ENCODE results near the gene MUC13.

MUC13 gene

DNA sequence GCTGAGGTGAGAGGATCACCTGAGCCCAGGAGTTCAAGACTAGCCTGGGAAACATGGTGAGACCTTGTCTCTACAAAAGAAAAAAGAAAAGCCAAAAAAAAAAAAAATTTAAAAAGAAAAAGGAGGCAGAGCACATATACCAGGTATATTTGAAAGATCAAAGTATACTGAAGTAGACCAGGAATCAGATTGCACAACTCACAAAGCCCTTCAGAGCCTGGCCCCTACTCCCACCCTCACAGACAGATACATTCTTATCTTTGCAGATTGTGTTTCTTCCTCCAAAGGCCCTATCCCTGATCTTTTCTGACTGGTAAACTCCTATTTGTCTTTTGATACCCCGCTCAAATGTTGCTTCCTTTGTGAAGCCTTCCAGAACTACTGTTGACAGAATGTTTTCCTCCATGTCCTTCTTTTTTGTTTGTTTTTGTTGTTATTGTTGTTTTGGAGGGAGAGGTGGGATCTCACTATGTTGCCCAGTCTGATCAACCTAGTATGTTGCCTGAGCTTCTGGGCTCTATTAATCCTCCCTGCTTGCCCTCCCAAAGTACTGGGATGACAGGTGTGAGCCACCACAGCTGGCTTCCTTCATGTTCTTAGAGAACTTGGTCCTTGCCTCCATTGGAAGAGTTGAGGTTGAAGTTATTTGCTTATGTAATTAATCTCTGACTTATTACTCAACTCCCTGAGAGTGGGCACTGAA is 37.6 kb downstream of the MUC13 start:
- DNase-seq (ENCODE audit: low read depth in 2 of 2): no peak

DNA sequence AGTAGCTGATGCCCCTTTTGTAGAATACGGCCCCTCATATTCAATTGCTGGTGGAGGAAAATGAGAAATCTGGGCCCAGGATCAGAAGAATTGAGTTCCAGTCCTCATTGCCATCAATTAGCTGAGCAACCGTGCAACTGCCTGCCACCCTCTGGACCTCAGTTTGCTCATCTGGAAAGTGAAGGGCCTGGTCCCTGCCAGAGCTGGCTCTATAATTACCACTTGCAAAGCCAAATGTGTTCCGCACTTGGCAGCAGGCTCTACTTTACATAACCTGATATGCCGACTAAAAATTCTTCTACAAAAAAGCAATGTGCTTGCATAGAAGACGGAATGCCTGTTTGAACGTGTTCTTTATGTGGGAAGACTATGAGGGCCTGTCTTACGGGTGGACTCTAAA is 38.8 kb downstream of the MUC13 start:
- DNase-seq (ENCODE audit: low read depth in 2 of 2): no peak

DNA sequence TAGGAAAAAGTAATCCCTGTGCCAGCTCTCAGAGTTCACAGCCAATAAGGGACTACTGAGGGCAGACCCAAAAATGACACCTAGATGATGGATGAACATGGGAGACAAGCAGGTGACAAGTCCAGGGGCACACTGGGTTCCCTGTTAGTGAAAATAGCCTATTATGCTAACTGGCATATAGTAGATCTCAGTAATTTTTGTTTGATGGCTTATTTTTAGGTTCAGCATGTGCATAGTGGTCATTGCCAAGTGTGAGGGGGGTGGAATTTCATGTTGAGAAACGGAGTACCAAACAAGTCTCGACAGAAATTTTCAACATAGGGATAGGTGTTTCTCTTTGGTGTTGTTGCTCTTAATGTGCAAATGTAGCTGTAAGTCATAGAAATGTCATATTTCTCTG is 41.0 kb downstream of the MUC13 start:
- DNase-seq (ENCODE audit: low read depth in 2 of 2): no peak

DNA sequence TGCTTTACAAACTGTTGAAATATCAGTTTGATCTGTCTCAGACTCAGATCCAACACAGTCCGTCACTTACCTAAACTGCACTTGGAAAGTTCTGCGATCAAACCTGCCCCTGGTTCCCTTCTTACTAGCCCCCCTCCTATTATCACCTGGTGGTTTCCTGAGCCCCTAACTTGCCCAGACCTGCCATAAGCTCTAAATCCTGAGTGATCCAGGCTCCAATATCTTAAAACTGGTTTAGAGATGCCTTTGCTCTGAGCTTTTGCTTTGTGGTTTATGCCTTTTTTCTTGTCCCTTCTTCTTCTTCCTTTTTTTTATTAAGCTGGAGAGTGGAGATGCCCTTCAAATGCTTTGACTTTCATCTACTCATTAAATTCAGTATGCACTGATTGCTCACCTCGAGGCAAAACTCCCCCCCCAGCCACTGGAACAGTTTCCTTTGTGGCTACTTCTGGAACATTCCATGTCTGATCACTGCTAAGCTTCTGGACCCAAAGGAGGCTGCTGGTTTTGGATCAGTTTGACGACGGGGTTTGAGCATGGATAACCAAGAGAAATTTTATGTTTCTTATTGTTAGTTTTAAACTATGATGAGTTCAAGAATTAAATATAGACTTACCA is 43.9 kb downstream of the MUC13 start:
- DNase-seq (ENCODE audit: low read depth in 2 of 2): no peak

DNA sequence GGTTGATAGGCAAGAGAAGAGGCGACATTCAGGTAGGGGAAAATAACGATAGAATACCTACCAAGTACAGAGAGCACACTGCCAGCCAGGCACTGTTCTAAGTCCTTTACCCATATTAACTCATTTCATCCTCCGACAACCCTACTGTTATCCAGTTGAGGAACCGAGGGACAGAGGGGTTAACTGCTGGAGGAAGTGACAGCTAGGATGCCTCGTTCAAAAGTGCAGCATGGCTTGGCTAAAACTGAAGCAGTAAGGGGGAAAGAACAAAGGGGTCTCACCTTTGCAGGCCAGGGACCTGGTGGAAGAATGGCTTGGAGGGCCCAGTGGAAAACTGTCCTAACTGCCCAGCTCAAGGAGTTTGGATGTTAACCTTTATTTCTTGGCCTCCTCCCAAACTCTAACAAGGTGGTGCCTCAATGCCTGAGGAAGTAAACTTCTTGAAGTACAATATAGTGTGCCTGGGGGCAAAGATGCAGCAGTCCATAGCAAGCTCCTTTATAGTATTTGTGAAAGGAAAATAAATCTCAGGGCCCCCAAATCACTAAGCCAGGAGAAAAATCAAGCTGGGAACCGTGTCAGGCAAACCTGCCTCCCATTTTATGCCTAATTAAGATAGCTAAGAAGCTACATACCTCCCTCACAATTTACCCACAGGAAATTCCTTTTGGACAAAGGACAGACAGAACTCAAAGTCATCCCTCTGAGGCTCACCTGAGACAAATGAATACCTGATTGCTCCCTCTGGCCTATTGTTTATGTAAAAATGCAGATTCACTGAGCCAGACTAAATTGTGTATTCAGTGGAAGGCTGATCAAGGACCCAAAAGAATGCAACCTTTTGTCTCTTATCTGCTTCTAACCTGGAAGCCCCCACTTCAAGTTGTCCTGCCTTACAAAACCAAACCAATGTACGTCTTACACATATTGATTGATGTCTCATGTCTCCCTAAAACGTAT is 45.8 kb downstream of the MUC13 start:
- no peak for DNase-seq (ENCODE audit: low read depth in 2 of 2)

DNA sequence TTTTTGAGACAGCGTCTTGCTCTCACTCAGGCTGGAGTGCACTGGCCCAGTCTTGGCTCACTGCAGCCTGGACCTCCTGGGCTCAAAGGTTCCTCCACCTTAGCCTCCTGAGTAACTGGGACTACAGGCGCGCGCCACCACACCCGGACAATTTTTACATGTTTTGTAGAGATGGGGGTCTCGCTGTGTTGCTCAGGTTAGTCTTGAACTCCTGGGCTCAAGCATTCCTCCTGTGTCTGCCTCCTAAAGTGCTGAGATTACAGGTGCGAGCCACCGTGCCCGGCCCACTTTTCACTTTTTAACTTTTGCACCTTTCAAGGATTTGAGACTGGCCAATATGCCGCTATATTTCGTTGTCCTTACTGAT is 46.6 kb downstream of the MUC13 start:
- no peak for DNase-seq (ENCODE audit: low read depth in 2 of 2)

DNA sequence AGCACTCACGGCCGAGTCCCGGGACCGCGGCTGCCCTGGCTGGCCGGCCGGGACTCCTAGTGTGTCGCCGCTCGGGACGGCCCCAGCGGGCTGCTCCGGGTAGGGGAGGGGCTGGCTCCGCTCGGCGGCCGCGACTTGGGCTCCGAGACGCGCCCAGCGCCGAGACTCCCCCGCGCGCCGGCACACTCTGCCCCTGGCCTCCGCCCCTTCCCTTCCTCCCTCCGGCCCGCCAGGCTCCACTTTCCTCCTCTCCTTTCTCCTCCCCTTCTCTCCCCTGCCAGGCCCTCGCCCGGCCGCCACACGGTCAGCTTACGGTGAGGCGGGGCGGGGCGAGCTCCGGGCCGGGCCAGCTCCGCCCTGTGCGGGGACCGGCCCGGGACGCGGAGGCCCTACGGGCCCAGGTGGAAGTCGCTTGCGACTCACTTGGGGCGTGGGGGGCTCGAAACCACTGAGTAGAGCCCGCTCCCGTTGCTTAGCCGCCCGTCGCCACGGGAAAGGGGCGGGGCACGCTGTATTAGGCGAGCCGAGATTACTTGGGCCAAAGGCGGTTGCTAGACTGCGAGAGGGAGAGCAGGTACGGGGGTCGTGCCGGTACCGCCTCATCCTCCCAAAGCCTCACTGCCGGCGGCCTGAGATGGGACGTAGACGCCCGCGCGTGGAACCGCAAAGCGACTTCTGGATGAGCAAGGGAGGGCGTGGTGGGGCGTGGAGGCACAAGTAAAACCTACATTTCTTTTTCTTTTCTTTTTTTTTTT is 47.2 kb downstream of the MUC13 start, which contains the start of gene ITGB5:
Gene ITGB5 (minus strand): TSS at position 189 of the 755 bp plus-strand sequence. CDS start 365 bp downstream, outside the sequence.
- DNase-seq (ENCODE audit: low read depth in 2 of 2): peak; percentile 7 to 9

DNA sequence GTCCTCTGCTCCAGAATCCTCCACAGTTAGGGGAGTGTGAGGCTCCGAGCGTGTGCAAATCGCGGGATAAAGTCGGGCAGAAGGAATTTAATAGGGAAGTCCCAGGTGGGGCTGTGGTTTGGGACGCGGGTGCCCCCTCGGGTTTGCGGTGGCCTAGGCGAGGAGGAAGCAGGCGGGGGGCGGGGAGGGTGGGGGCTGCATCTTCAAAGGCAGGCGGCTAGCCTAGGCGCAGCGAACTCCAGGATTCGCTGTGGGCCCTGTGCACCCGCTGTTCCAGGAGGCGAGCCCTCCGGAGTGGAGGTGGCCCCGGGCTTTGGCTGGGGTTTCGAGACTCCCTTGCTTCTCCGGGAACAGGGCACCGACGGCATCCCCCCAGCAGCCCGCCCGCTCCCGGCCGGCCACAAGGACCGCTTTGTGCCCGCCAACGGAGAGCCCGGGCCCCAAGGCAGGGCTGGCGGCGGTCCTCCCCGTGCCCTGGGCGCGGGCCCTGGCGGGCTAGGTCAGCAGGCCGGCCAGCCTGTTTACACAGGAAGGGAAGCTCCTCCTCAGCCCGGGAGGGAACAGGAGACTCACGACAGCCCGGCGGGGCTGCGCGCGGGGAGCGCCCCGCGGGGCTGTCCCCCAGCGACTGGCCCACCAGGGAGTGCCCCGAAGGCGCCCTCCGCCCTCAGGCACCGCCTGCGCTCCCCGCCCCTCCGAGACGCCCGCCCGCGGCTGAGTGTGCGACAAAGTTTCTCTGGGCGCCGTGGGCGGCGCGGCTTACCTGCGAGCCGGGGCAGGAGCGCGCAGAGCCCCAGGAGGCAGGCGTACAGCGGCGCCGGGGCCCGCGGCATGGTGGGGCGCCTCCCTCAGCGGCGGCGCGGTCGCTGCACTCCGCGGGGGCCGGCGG is 48.1 kb downstream of the MUC13 start:
- peak; percentile 7 to 18 for DNase-seq (ENCODE audit: low read depth in 2 of 2)

DNA sequence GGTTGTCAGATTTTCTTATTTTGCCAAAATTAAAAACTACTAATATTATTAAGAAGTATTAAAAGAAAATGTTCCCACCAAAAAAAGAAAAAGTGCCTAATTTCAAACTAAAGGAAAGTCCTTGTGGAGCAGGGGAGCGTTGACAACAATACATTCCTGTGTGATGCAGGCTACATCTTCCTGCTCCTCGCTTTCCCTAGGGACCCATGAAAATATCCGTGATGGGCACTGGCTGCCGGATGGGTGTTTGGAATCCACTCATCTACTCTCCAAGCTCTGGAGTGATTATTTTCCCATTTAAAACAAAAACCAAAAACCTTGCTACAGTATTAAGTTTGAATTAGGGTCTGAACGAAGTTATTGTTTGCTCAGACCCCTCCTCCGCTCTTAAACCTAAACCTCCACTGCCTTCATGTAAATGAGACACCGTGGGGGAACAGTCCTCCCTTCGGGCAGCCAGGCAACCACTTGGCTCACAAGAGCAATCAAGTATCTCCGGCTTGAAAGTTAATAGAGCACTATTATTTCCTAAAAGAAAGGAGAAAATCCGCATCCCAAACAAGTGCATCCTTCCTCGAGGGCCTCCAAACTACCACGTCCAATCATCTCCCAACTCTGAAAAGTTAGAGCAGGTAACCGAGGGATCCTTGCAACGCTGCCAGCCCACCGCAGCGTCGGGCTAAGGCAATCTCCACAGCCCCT is 48.9 kb downstream of the MUC13 start:
- DNase-seq (ENCODE audit: low read depth in 2 of 2): no peak

DNA sequence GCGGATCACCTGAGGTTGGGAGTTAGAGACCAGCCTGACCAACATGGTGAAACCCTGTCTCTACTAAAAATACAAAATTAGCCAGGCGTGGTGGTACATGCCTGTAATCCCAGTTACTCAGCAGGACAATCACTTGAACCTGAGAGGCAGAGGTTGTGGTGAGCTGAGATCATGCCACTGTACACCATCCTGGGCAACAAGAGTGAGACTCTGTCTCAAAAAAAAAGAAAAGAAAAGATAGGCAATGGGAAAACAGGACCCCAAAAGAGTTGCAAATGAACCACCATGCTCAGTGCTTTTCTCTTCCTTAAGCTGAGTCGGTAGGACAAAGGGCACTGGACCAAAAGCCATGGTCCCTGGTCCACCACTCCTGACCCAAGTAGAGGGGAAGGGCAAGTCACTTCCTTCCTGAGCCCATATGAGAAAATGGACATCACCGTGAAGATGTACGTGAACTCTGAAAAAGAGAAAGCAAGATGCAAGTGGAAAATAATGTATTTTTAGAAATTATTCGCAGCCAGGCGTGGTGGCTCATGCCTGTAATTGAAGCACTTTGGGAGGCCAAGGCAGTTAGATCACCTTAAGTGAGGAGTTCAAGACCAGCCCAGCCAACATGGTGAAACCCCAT is 50.0 kb downstream of the MUC13 start:
- no peak for DNase-seq (ENCODE audit: low read depth in 2 of 2)

DNA sequence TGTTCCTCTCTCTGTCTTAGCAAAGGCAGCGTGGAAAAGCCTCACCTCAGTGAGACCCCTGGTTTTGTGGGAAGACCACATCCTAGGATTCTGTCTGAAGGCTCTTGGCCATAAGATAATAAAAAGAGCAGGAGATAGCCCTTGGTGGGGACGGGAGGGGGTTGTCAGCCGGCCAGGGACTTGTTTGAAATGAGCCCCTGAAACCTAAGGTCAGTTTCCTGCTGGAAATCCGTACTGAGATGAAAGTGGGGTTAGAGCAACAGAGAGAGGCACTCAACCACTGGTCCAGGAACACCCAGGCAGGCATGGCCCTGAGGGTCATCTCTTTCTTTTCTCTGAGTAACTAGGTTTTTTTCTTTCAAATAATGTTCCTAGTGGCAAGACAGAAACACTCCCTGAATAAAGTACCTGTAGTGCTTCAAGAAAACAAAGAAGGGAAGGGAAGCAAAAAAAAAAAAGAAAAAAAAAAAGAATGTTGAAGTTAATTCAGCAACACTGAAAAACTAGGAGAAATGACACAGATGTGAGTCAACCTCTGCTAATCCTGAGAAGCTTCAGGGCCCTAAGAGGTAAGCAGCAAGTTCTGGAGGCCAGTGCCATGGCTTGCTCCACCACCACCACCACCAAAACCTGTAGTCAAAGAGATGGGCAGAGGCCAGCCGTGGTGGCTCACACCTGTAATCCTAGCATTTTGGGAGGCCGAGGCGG is 50.6 kb downstream of the MUC13 start:
- no peak for DNase-seq (ENCODE audit: low read depth in 2 of 2)

DNA sequence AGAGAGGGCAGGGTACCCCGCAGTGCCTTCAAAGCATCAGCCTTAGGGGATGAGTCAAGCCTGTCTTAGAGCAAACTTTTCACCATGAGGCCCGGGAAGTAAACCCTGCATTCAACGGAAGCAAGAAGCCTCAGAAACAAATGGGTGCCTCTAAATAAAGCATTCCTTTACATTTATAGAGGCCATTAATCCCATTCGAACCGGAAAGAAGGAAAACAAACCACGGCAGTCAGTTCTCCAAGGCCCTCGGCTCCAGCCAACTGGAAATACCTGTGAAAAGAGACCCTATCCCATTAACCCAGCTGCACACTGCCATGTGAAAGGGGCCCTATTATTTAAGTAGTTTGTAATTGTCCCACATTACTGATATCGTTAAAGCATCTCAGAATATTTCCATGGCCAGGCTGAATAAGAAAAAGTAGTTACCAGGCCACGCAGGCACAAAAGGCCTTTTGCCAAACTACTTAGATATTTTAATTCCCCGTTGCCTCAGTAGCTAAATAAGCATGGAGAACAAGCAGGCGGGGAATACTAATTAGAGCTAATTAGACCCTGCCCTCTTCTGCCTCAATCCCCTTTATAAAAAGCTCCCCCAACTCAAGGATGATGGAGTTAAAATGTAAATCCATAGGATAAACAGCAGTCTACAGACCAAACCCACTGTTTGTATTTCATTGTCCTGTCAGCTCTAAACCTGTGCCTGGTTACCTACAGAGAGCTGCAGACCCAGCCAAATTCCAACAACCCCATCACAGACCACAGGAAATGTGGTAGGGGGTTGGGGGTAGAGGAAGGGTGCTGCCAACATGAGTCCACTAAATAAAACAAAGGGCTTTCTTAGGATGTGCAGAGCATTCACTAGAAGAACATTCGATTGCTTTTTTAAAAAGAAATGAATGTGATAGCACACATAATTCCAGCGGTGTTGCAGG is 51.5 kb downstream of the MUC13 start:
- DNase-seq (ENCODE audit: low read depth in 2 of 2): no peak

DNA sequence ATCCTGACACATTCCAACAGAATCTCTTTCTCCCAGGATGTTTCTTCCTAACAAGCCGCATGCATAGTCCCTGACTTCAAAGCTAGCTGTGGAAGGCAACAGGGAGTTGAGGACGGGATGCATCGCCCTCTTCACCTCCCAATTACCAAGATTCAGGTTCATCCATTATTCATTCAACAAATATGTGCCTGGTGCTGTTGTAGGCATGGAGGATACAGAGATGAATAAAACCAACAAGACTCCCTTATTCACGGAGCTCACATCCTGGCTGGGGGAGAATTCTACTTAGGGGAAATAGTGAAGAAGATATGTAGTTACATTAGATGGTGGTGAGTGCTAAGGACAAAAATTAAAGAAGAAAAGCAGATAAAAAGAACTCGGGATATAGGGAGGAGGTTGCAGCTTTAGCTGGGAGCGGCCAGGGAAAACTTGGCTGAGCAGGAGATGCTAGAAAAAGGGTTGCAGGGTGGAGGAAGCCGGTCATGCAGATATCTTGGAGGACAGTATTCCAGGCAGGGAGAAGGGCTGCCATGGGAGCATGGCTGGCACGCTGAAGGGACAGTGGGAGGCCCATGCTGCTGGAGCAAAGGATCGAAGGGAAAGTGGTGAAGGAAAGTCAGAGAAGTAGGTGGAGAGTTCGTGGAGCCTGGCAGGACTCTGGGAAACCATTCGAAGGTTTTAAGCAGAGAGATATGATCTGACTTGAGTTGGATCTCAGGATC is 52.4 kb downstream of the MUC13 start:
- DNase-seq (ENCODE audit: low read depth in 2 of 2): no peak

DNA sequence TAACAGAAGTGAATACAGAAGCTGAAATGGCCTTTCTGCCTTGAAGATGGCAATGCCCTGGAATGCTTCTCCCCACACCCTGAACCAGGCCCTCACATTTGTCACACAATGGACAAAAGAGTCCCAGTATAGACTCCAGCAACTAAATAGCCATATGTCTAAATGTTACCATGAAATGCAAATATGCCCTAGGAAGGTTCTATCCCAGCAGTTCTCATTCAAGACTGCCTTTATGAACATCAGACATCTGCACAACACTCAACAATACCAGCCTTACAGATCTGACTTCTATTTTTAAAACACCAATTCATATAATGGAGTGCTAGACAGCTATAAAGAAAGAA is 55.2 kb downstream of the MUC13 start:
- no peak for DNase-seq (ENCODE audit: low read depth in 2 of 2)

DNA sequence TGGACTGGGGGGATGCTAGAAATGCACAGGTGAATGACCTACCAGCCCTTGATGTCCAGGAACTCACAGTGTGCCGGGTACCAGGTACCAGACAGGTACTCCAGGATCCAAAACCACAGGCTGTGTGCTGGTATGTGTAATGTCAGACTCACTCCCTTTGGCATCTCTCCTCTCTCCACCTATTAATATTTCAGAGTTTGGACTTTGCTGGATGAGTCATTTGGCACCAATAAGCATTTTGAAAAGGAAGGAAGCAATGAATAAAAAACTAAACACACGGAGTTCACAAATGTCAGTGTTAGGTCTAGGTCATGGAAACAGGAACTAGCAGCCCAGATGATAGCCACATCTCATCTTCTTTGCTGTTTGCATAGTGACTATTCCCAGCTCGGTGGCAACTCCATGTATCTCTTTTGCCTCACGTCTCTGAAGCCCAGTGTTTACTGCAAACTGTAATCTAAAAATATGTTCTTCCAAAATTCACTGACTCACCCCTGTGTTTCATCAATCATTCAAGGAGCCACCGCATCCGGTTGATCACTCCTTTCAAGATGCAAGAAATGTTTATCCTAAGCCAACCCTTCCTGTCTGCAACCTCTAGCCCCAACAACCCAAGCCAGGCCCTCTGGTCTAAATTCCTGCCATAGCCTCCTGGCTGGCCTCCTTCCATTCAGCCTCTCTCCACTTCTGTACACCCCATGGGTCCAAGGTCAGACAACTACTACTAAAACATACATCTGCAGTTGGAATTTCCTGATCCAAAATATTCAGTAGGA is 55.8 kb downstream of the MUC13 start:
- peak in 1 of 2 donors; percentile 3 for DNase-seq (ENCODE audit: low read depth in 2 of 2)

DNA sequence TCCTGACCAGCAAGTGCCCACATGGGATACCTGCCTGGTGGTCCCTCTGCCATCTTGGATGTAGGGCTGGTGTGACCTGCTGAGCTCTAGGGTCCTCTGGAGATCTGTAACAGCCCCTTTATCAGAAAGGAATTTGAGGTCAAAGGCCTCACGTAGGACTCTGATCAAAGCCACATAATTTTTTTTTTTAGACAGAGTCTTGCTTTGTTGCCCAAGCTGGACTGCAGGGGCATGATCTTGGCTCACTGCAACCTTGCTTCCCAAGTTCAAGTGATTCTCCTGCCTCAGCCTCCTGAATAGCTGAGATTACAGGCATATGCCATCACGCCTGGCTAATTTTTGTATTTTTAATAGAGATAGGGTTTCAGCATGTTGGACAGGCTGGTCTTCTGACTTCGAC is 56.9 kb downstream of the MUC13 start:
- no peak for DNase-seq (ENCODE audit: low read depth in 2 of 2)

Data from stimulated activated CD8-positive, alpha-beta memory T cell treated with anti-CD3 and anti-CD28 coated beads, Interleukin-15, amount 100 ng/mL, for 48 hours (primary cell).